Myocyte (in vitro differentiated cells): Measurements from ENCODE around the gene PARD3B. TPM values are rescaled to one million over a fixed set of nuclear protein-coding genes. Genes with fewer than 3 reads are reported as not detected.

Source experiments
- DNase-seq: peaks from one replicate; pipeline ENCODE4 v3.0.0-alpha.2; 2012; ENCODE audit warnings: low read depth
- total RNA-seq: library from RNA; depleted of rRNA; stranded (reverse); fragments of >200 nt; gene quantifications from 2 replicates; pipeline ENCODE4 v1.2.3, GENCODE V29; 2014

Gene PARD3B
- total RNA-seq, 1 donor from 2014 or later: 7.2 TPM

DNA sequence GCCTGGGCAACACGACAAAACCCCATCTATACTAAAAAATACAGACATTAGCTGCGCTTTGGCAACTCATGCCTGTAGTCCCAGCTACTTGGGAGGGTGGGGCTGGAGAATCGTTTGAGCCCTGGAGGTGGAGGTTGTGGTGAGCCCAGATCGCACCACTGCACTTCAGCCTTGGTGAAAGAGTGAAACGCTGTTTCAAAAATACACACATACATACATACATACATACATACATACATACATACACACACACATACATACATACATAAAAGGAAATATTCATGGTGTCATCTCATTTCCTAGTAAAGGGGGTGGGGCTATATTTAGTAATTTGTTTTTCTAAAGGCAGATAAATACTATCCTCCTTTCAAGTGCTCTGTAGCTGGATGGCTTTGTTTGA is 205.1 kb downstream of the PARD3B start:
- DNase-seq: no peak

DNA sequence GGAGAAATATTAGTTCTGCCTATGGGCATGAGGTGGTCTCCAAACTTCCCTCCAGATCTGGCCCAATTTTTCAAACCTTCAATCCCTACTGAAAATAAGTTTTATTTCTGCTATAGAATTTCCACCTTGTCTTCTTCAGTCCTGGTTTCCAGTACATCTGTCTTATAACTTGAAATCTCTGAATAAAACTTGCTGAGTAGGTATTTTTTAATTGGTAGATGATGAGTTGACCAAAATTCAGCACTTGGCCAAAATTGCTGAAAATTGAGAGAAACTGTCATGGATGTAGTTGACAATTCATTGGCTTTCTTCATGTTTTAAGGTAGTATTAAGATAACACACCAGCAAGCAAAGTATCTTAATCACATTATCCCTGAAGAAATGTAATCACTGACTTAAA is 206.2 kb downstream of the PARD3B start:
- DNase-seq: no peak

DNA sequence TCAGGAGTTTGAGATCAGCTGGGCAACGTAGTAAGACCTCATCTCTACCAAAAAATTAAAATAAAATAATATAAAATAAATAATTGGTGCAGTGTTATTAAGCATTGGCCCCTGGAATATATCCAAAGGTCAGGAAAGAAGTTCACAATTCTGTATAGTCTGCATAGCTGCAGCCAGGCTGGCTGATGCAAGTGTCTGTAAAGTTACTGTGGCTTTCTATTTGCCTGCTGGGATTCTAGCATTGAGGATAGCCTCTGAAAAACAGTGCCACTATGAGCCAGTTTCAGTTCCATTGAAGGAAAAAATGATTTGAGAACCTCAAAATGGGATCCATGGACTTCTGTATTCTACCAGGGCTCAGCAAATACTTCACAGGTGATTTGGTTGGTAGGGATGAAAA is 208.6 kb downstream of the PARD3B start:
- no peak for DNase-seq

DNA sequence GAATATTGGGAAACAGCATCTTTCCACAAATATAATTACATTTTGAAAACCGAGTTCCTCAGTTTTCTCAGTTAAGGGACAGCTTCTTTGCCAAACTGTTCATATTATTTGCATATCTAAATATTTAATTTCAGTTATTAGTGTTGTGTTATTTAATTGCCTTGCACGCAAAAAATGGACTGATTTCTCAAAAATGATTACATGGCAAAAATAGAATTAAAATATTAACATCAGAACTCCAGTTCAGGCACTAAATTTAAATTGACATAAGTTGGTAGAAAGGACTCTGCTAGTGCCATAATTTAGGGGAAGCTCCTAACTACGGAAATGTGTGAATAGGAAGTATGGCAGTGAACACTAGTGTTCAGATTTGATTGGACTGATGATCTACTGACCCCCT is 209.6 kb downstream of the PARD3B start:
- no peak for DNase-seq

DNA sequence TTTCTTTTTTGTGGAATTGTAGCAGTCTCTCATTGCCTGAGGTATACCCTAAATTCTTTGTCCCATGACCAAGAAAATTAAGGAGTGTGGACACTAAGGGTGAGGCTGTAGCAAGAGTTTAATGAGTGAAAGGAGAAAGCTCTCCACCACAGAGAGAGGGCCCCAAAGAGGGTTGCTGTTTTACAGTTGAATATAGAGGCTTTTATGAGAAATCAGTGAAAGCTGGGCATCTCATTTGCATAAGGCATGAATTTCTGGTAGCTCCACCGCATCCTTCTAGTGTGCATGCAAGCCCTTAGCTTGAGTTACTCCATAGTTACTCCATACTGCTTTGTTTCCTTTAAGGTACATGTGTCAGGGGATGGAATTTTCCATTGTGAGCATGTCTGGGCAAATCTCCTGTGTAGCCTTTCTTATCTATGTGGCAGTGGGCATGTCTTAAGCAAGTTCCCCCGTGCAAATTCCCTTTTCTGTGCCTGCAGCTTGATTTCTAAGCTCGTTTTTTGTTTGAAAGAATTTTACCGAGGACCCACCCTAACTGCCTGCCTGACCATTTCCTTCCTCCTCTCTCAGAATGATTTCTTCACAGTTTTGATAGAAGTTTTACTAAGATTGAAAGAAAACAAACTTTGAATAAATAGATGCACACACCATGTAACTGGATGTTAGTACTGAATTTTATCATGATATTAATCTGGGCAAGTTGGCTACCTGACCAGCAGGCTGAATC is 218.9 kb downstream of the PARD3B start:
- no peak for DNase-seq

DNA sequence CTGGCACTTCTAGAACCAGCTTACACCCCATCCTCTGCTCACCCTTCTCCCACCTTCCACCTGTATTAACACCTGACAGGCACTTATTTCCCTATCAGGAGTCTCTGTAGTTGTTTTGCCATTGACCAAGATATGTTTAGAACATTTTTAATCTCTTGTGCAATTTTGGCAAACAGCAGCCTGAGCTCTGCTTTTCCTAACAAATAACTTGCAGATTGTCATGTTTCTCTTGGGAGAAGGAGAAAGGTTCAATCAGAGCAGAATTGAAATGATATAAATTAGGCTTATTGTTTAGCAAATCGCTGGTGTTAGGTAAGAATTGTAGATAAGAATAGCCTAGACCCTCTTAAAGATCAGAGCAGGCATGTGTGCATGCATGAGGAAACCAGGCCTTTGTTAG is 225.5 kb downstream of the PARD3B start:
- DNase-seq: no peak

DNA sequence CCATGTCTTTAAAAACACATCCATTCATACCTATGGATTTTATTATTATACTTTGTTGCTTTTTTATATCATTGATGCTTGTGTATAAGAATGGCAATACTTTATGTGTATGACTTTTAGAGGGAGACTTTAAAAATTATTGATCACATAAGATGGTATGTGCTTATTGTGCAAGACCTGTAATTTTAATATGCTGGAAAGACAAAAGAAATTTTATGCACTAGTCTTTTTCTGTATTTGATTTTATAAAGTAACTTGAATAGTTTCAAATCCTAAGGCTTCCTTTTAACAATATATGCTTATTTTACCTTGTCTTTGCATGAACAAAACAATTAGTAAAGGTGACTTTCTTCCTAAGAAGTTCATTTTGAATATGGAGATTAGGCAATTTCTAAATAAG is 226.4 kb downstream of the PARD3B start:
- no peak for DNase-seq

DNA sequence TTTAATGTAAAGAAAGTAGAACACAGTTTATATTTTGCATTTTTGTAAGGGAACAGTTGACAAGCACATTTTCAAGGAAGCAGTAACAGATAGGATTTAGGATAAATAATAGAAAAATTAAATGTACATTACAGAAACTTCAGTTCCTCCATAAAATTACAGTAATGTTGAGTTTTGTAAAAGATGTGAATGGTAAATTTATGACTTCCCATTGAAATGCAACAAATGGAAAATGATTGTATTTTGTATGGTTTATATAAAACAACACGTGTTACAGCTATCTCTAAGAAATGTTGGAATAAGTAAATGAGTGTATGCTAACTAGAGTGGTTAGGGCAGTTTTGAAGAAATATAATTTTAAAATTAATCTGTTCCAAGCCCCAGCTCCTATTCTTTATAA is 227.3 kb downstream of the PARD3B start:
- DNase-seq: no peak

DNA sequence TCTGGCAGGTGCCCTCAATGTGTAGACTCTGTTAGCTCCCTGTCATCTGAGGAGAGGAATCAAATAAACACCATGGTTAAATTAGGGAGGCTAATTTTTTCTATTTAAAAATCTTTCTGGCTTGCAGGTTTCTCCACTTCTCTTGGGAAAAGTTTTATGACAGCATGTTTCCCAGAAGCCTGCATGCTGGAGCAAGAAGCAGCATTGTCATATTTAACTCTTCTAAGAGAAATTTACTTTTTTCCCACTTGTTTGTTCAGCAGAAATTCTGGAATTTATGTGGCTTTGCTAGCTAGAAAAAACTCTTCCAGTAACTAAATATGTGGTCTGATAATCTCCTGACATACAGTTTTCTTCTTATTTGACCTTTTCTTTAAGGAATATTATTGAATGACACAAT is 230.5 kb downstream of the PARD3B start:
- DNase-seq: peak; percentile 8

DNA sequence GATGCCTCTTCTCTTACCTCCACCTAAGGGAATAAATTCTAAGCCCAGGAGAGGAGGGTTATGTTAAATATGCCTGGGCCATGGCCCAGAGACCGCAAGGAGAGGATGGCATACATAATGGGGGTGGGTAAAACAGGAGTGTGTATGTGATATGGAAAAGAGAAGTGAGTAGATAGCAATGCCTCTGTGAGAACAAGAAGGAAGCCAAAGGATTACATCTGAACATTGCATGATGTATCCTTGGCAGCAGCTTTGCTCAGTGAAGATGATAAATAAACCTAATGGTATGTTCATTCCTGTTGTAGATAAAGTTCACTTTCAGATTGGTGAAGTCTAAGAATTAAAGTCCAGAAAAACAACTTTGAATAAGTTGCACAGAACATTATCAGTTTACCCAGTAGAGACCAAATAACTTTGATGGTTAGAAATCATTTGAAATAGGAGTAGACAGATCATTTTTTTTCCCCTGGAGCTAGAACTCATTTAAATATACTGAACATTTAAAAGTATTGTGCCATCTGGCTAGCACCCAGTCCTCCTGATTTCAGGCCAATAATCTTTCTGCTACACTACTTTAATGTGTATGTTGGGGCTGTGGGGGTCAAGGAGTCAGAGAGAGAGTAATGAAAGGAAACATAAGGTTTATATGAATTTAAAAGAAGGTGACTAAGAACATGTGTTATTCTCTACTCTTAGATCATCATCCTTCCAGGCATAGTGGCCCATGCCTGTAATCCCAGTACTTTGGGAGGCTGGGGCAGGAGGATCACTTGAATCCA is 231.7 kb downstream of the PARD3B start:
- no peak for DNase-seq

DNA sequence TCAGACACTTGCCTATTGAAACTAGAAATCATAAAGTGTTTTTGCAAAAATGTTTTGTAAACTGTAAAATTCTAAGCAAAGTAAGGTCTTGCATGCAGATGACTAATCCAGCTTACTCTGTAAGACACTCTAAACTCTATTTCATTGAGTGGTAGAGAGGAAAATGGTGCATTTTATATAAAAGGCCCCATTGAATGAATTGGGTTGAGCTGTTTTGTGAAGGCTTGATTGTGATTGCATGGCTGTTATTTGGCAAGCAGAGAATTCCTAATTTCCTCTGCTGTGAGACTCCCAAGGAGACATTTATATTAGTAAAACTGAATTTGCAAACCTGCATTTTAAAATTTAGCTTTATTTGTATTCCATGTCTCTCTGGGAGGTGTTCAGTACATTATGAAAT is 234.5 kb downstream of the PARD3B start:
- DNase-seq: no peak

DNA sequence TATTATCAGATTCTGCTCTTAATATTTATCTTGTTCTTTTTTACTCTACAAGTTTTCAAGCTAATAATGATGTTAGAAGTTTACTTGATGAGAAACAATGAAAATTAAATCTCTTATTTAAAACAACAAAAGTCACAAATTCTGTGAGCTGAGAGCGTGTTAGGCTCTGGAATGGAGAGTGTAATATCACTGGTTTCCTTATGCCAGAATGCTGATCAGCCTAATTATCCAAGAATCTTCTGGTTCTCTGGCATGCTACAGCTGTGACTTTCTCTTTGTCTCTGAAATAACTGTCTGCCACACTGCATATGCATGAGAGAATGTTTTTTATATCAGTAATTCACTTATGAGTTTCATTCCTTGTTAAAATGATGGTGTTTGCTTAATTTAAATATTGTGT is 236.7 kb downstream of the PARD3B start:
- DNase-seq: peak; percentile 14

DNA sequence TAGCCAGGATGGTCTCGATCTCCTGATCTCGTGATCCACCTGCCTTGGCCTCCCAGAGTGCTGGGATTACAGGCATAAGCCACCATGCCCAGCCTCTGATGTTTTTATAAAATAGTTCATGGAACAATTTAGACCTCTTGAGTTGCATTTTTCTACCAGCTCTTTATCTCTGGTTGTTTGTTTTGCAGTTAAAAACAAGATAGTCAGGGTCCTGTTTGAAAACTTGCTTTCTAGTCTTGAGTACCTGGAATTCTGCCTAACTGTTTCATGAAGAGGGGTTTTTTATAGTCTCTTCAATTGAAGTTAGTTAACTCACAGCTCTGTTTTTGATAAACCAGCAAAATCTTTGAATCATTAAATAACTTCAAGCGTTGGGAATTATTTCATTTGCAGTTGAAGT is 244.8 kb downstream of the PARD3B start:
- DNase-seq: no peak

DNA sequence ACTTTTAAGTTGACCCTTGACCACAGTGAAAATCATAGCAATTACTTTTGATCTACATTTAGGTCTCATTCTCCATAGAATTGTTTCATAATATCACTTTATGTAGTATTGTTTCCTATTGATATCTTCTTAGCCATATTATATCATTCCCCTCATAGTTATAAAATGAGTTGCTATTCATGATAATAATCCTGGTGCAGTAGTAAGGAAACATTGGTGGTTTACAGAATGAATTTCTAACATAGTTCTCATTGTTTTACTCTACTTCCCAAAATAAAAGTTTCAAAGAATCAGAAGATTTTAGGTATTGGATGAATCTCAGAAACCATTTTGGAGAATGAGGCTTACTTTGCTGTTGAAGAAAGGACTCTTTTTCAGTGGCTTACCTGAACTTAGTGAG is 246.0 kb downstream of the PARD3B start:
- no peak for DNase-seq

DNA sequence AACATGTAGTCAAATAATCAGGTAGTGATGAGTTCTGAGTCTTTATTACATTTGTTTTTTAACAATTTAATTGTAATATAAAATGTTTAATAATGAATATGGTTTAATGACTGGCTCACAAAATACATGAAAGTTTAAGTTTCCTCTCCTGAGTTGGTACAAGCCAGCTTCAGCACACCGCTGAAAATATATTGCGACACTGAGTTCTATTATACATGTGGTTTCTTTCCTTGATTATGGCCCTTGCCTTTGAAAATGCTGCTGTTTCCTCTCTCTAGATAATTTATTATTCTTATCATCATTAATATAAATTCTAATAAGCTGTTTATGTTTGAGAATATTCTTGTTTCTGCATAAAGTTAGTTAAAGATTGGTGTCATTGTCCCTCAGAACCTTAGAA is 249.3 kb downstream of the PARD3B start:
- DNase-seq: no peak

DNA sequence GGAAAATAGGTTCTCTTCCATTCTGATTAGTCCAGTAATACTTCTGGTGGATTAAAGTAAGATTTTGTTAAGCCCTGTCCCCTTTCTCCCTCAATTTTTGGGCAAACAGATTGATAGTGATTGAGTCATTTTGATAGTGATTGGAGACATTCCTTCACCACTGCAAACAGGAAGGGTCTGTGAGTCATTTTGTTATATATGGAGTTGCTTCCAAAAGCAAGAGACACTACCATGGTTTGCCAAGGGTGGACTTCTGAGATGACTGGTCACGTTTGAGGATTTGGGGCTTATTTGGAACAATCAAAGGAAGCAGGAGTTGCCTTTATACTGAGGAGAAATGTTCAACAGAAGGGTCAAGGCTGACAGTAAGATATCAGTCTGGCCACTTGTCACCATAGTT is 249.9 kb downstream of the PARD3B start:
- peak; percentile 3 for DNase-seq

DNA sequence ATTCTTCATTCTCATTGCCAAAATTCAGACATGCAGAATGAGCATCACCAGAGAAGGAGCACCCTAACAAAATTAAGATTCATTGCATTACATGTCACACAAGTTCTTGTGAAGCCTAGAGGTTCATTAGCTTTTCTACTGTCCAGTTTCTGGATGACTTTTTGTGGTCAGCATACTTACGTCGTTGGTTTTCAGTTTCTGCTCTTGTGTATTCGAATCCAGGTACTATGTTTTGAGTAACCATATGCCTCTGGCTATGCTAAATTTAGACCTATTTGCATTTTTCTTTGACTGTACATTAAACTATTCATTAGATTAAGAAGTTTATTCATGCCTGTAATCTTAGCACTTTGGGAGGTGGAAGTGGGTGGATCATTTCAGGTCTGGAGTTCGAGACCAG is 251.3 kb downstream of the PARD3B start:
- DNase-seq: no peak

DNA sequence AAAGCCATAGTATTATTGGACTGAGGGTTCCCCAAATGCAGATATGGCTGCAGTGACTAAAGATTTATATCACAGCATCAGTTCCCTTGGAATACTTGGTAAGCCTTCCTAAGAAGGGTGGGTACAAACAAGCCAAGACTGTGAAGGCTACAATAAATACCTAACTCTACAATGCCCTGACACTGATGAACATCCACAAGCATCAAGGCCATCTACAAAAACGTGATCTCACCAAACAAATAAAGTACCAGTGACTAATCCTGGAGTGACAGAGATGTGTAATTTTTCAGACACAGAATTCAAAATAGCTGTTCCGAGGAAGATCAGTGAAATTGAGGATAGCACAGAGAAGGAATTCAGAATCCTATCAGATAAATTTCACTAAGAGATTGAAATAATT is 254.5 kb downstream of the PARD3B start:
- DNase-seq: no peak

DNA sequence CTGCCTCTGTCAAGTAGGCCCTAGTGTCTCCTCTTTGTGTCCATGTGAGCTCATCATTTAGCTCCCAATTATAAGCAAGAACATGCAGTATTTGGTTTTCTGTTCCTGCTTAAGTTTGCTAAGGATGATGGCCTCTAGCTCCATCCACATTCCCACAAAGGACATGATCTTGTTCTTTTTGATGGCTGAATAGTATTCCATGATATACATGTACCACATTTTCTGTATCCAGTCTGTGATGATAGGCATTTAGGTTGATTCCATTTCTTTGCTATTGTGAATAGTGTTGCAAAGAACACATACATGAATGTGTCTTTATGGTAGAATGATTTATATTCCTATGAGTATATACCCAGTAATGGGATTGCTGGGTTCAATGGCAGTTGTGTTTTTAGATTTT is 263.2 kb downstream of the PARD3B start:
- DNase-seq: no peak

DNA sequence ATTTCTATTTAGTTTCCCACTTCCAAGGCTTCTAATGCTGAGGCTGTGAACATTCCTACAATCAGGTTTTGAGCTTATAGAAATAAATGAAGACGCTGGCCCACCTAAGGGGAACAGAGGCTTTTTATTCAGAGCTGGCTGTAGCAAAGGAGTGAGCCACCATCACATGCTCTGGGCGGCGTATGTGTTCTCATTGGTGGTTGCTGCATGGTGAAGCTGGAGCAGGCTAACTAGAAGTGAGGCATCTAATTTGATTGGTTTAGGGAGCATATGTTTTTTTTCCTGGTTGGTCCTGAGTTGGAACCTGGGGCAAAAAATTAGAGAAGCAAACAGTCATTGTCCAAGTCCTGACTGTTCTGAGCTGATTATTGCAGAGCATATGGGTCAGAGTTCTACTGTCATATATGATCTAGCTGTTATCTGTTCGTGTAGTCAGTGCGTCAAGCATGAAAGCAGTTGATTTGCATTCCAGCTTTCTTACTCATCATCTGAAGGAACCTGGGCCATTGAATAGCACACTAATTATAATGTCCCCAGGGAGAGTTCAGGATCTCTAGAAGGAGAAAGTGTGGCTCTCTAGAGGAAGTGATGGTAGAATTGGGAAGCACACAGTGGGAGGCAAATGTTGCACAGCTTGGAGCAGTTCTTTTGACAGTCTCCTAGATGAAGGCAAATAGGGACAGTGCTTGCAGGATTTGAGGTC is 279.6 kb downstream of the PARD3B start:
- no peak for DNase-seq

DNA sequence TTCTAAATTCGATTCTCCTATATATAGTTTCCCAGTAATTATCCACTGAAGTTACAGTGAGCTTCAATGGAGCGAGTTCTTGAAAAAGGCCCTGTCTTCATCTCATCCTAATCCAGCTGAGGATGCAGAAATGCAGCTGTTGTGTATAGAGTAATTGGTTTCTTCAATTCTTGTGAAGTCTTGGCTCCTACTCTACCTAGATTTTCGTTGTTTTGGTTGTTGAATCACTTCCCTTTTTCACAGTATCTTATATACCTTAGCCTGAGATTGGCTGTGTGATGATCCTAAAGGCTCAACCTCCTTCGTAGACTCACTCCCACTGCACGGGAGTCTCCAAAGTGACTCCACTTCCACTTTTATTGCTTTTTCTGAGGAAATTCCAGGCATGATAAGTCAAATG is 280.4 kb downstream of the PARD3B start:
- no peak for DNase-seq
